ENCODE data around the gene ZNF483.

ZNF483 gene

GRCh38 chr9:111525056-111525977, at the start of gene ZNF483:
TSS of gene ZNF483 (plus strand) at chr9:111525179. CDS start at chr9:111527396, 2,217 bp downstream.
- H3K4me3 ChIP-seq (ENCODE audit: low read depth, low read length) = peak within 1 kb of the TSS; percentile 82
- TF ChIP-seq, protein P1, sequence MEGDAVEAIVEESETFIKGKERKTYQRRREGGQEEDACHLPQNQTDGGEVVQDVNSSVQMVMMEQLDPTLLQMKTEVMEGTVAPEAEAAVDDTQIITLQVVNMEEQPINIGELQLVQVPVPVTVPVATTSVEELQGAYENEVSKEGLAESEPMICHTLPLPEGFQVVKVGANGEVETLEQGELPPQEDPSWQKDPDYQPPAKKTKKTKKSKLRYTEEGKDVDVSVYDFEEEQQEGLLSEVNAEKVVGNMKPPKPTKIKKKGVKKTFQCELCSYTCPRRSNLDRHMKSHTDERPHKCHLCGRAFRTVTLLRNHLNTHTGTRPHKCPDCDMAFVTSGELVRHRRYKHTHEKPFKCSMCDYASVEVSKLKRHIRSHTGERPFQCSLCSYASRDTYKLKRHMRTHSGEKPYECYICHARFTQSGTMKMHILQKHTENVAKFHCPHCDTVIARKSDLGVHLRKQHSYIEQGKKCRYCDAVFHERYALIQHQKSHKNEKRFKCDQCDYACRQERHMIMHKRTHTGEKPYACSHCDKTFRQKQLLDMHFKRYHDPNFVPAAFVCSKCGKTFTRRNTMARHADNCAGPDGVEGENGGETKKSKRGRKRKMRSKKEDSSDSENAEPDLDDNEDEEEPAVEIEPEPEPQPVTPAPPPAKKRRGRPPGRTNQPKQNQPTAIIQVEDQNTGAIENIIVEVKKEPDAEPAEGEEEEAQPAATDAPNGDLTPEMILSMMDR (IDR thresholded peaks at IDR 0.05; ENCODE audit: control insufficient read depth, extremely low read depth, insufficient read depth) = no peak
- DNase-seq (ENCODE audit: low read depth) = peak; percentile 68

DNA sequence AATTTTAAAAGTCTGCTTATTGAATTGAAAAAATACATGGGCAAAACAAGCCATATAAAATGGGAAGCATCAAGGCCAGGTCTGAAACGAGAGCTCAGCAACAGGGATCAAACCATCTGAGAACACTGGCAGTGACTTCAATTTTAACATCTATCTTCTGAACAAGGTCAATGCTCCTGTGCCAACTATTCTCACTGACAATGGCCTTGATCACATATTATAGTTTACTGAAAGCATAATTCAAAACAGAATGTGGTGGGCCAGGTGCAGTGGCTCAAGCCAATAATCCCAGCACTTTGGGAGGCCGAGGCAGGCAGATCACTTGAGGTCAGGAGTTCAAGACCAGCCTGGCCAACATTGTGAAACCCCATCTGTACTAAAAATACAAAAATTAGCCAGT, 49.8 kb upstream of the ZNF483 start:
- DNase-seq (ENCODE audit: low read depth) = no peak
- TF ChIP-seq, protein P1 (IDR thresholded peaks at IDR 0.05; ENCODE audit: control insufficient read depth, extremely low read depth, insufficient read depth) = no peak
- H3K4me3 ChIP-seq (ENCODE audit: low read depth, low read length) = no peak overlapping the region

DNA sequence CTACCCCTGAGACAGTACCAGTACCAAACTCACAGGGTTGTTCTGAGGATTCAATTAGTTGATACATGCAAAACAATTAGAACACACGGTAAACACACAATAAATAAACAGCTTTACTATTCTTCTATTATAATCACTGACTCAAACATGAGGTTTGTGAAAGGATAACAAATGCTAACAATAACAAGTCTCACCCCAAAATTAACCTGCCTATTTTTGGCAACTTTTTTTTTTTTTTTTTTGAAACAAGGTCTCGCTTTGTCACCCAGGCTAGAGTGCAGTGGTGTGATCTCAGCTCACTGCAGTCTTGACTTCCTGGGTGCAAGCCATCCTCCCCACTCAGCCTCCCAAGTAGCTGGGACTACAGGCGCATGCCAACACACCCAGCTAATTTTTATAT, 47.3 kb upstream of the ZNF483 start:
- no peak overlapping the region for H3K4me3 ChIP-seq (ENCODE audit: low read depth, low read length)
- DNase-seq (ENCODE audit: low read depth) = no peak
- TF ChIP-seq, protein P1 (IDR thresholded peaks at IDR 0.05; ENCODE audit: control insufficient read depth, extremely low read depth, insufficient read depth) = no peak

DNA sequence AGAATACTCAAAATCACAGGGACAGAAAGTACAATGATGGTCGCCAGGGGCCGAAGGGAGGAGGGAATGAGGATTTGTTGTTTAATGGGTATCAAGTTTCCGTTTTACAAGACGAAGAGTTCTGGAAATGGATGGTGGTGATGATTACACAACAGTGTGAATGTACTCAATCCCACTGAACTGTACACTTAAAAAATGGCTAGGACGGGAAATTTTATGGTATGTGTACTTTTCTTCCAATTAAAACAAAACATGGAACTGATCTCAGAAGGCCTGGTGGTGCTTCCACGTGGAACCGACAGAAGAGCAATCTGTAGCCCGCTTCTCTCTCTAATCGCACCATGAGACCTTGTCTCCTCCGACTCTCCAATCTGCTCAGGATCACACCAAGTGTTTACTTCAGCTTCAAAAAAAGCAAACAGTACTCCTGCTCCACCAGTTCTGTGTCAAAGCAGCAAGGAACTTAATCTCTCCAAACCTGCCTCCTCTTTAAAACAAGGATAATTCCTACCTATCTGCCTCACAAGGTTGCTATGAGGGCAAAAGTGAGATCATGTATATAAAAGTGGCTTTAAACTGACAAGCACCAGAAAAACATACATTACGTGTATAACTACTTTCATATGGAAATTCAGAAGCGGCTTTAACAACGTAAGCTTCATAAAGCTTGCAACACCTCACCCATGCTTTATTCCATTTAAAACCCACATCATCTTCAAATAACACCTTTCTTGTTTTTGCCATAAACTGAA, 42.9 kb upstream of the ZNF483 start:
- DNase-seq (ENCODE audit: low read depth) = peak; percentile 88
- TF ChIP-seq, protein P1 (IDR thresholded peaks at IDR 0.05; ENCODE audit: control insufficient read depth, extremely low read depth, insufficient read depth) = no peak
- peak overlapping the region; percentile 83 for H3K4me3 ChIP-seq (ENCODE audit: low read depth, low read length)

DNA sequence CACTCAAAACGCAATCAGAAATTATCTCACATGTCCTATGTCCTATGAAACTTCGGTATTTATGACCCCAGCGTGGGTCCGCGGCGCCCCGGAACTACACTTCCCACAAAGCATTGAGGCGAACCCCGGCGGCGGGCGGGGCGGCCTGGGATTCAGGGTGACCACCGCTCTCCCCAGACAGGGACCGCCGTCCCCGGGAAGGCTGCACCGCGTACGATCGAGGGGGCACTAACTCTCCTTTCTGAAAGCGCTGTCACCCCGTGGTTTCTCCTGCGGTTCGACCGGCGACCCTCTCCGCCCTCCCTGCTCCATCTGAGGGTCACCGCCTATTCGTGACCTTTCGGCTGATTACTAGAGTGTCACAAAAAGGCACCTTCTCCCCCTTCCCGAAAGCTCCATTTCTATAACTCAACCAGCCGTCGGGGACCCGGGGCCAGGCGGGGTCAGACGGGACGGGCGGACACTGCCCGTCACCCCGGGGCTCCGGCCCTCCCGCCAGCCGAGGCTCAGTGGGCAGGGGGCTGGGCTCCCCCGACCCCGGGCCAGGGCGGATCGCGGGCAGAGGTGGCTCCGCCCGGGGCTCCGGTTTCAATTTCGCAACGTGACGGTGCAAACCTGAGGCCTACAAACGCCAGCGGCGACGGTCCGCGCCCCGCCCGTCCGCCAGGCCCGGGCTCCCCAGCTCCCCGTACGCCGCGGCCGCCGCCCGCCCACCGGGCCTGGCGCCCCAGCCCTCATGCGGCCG, 42.1 kb upstream of the ZNF483 start:
- TF ChIP-seq, protein P1 (IDR thresholded peaks at IDR 0.05; ENCODE audit: control insufficient read depth, extremely low read depth, insufficient read depth) = no peak
- peak overlapping the region; percentile 83 for H3K4me3 ChIP-seq (ENCODE audit: low read depth, low read length)
- DNase-seq (ENCODE audit: low read depth) = no peak

DNA sequence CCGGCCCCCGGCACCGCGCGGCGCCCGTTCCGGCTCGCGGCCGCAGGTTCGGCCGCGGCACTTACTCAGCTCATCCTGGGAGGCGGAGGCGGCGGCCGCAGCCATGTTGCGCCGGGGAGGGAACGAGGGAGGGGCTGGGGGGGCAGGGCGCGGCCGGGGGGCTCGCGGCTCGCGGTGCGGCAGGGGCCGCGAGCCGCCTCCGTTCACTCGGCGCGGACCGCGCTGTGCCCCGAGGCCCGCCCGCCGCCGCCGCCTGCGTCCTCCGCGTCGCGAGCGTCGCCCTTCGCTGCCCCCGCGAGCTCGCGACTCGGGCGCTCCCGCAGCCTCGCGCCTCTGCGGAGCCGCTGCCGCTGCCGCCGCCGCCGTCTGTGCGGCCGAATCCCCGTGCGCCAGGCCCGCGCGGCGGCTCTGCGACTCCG, 41.5 kb upstream of the ZNF483 start:
- DNase-seq (ENCODE audit: low read depth) = no peak

More for the DNA sequence above, 41.5 kb upstream of the ZNF483 start:
- peak overlapping the region; percentile 83 for H3K4me3 ChIP-seq (ENCODE audit: low read depth, low read length)
- TF ChIP-seq, protein P1 (IDR thresholded peaks at IDR 0.05; ENCODE audit: control insufficient read depth, extremely low read depth, insufficient read depth) = no peak

Data from LNCaP clone FGC (cell line).